WTC11 (cell line): ENCODE data around the gene SHISA6. TPM values are rescaled to one million over a fixed set of nuclear protein-coding genes. Genes with fewer than 3 reads are reported as not detected.

ENCODE experiments used
- ATAC-seq: fragments of 200-7000 bp; cut with Tn5 transposase; 2 replicates; pipeline ENCODE4 v1.10.0; 2021; ENCODE audit warnings: mild to moderate bottlenecking, moderate library complexity
- CTCF ChIA-PET: fragments of 300-600 bp; sonication (Branson Sonifier 250); formaldehyde crosslinking; loops from one replicate; lab custom pipeline; 2021; ENCODE audit warnings: antibody characterized with exemption; lab: Charles Lee
- POLR2A ChIA-PET: fragments of 350-600 bp; sonication (Branson Sonifier 250); formaldehyde crosslinking; loops from one replicate; lab custom pipeline; 2021; ENCODE audit warnings: antibody characterized with exemption; lab: Charles Lee
- DNase-seq: peaks from one replicate; pipeline ENCODE4 v3.0.0; 2021; ENCODE audit warnings: low spot score
- H3K27ac Mint-ChIP-seq: 2 replicates; pipeline ENCODE4 v1.8.0; 2021; ENCODE audit warnings: mixed read lengths
- H3K27me3 Mint-ChIP-seq: 2 replicates; pipeline ENCODE4 v1.8.0; 2021; ENCODE audit warnings: low read depth, mild to moderate bottlenecking, moderate library complexity, mixed read lengths
- H3K36me3 Mint-ChIP-seq: 2 replicates; pipeline ENCODE4 v1.8.0; 2021; ENCODE audit warnings: mixed read lengths
- H3K4me1 Mint-ChIP-seq: 2 replicates; pipeline ENCODE4 v1.8.0; 2022; ENCODE audit warnings: mixed read lengths
- H3K4me3 Mint-ChIP-seq: 2 replicates; pipeline ENCODE4 v1.8.0; 2021; ENCODE audit warnings: mild to moderate bottlenecking, moderate library complexity, mixed read lengths
- H3K9me3 Mint-ChIP-seq: 2 replicates; pipeline ENCODE4 v1.8.0; 2021; ENCODE audit warnings: mixed read lengths
- ATF1 ChIP-seq: sonication (generic); formaldehyde crosslinking; IDR thresholded peaks from 2 replicates; pipeline ENCODE4 v1.8.1; 2023; ENCODE audit warnings: mild to moderate bottlenecking, moderate library complexity, missing genetic modification reagents
- CREB1 ChIP-seq: sonication (generic); formaldehyde crosslinking; IDR thresholded peaks from 2 replicates; pipeline ENCODE4 v1.8.0; 2023; ENCODE audit warnings: mild to moderate bottlenecking, missing genetic modification reagents
- CREM ChIP-seq: sonication (generic); formaldehyde crosslinking; IDR thresholded peaks from 2 replicates; pipeline ENCODE4 v1.8.1; 2022; ENCODE audit warnings: mild to moderate bottlenecking, missing genetic modification reagents, moderate library complexity
- CTCF ChIP-seq: fragments of 200-600 bp; IDR thresholded peaks from 2 replicates; pipeline ENCODE4 v1.8.0; 2022; ENCODE audit warnings: antibody characterized with exemption
- FOXP1 ChIP-seq: sonication (generic); formaldehyde crosslinking; IDR thresholded peaks from 2 replicates; pipeline ENCODE4 v1.8.0; 2022; ENCODE audit warnings: missing genetic modification reagents, mild to moderate bottlenecking, moderate library complexity, borderline replicate concordance
- FOXP4 ChIP-seq: sonication (generic); formaldehyde crosslinking; IDR thresholded peaks from 2 replicates; pipeline ENCODE4 v1.8.0; 2022; ENCODE audit warnings: mild to moderate bottlenecking, missing genetic modification reagents
- GRHL2 ChIP-seq: fragments of 250-450 bp; sonication (Bioruptor Pico); IDR thresholded peaks from 2 replicates; pipeline ENCODE4 v1.8.0; 2022; ENCODE audit warnings: mild to moderate bottlenecking, moderate library complexity; ENCODE audit not compliant: insufficient replicate concordance, severe bottlenecking
- HMGA2 ChIP-seq: fragments of 250-450 bp; sonication (Bioruptor Pico); IDR thresholded peaks from 2 replicates; pipeline ENCODE4 v1.4.0; 2021; ENCODE audit warnings: mild to moderate bottlenecking, moderate library complexity
- JAZF1 ChIP-seq: fragments of 250-450 bp; sonication (Bioruptor Pico); IDR thresholded peaks from 2 replicates; pipeline ENCODE4 v1.9.0; 2021; ENCODE audit warnings: moderate library complexity, mild to moderate bottlenecking, inconsistent platforms
- KAT7 ChIP-seq: sonication (generic); formaldehyde crosslinking; IDR thresholded peaks from 2 replicates; pipeline ENCODE4 v1.8.1; 2023; ENCODE audit warnings: missing genetic modification reagents, mild to moderate bottlenecking, borderline replicate concordance
- MLX ChIP-seq: sonication (generic); formaldehyde crosslinking; IDR thresholded peaks from 2 replicates; pipeline ENCODE4 v1.8.1; 2023; ENCODE audit warnings: mild to moderate bottlenecking, missing genetic modification reagents, moderate library complexity
- NFYB ChIP-seq: sonication (generic); formaldehyde crosslinking; conservative IDR thresholded peaks from 2 replicates; pipeline ENCODE4 v1.8.0; 2022; ENCODE audit warnings: low read depth, missing genetic modification reagents
- SMAD4 ChIP-seq: sonication (generic); formaldehyde crosslinking; IDR thresholded peaks from 2 replicates; pipeline ENCODE4 v1.8.0; 2022; ENCODE audit warnings: mild to moderate bottlenecking, missing genetic modification reagents
- SOX15 ChIP-seq: fragments of 250-450 bp; sonication (Bioruptor Pico); IDR thresholded peaks from 2 replicates; pipeline ENCODE4 v1.9.0; 2021; ENCODE audit warnings: mild to moderate bottlenecking
- TEAD1 ChIP-seq: sonication (generic); formaldehyde crosslinking; IDR thresholded peaks from 2 replicates; pipeline ENCODE4 v1.8.0; 2022; ENCODE audit warnings: mild to moderate bottlenecking, missing genetic modification reagents
- ZBTB43 ChIP-seq: sonication (generic); formaldehyde crosslinking; IDR thresholded peaks from 2 replicates; pipeline ENCODE4 v1.8.1; 2023; ENCODE audit warnings: mild to moderate bottlenecking, missing genetic modification reagents
- ZNF232 ChIP-seq: sonication (generic); formaldehyde crosslinking; IDR thresholded peaks from 2 replicates; pipeline ENCODE4 v1.8.0; 2022; ENCODE audit warnings: mild to moderate bottlenecking, missing genetic modification reagents
- ZNF423 ChIP-seq: fragments of 250-450 bp; sonication (Bioruptor Pico); IDR thresholded peaks from 2 replicates; pipeline ENCODE4 v2.1.2; 2022; ENCODE audit warnings: mild to moderate bottlenecking, moderate library complexity
- ZNF671 ChIP-seq: fragments of 250-450 bp; sonication (Bioruptor Pico); IDR thresholded peaks from 2 replicates; pipeline ENCODE4 v1.8.0; 2021; ENCODE audit warnings: mild to moderate bottlenecking
- total RNA-seq: library from RNA; stranded (reverse); gene quantifications from 3 replicates; pipeline ENCODE4 v1.2.3, GENCODE V29; 2021
- TF ChIP-seq, protein P1 (sequence below): sonication (generic); formaldehyde crosslinking; IDR thresholded peaks from 2 replicates; pipeline ENCODE4 v1.8.0; 2022; ENCODE audit warnings: mild to moderate bottlenecking, missing genetic modification reagents
- TF ChIP-seq, protein P2 (sequence below): fragments of 250-450 bp; sonication (Bioruptor Pico); IDR thresholded peaks from 2 replicates; pipeline ENCODE4 v1.9.0; 2021; ENCODE audit warnings: mild to moderate bottlenecking
- TF ChIP-seq, protein P3 (sequence below): fragments of 250-450 bp; sonication (Bioruptor Pico); conservative IDR thresholded peaks from 2 replicates; pipeline ENCODE4 v1.9.0; 2021; ENCODE audit warnings: mild to moderate bottlenecking
- TF ChIP-seq, protein P4 (sequence below): sonication (generic); formaldehyde crosslinking; IDR thresholded peaks from 2 replicates; pipeline ENCODE4 v1.8.0; 2022; ENCODE audit warnings: mild to moderate bottlenecking, missing genetic modification reagents

SHISA6 gene
- total RNA-seq, 1 experiment from 2014 or later = 1.1 TPM

DNA sequence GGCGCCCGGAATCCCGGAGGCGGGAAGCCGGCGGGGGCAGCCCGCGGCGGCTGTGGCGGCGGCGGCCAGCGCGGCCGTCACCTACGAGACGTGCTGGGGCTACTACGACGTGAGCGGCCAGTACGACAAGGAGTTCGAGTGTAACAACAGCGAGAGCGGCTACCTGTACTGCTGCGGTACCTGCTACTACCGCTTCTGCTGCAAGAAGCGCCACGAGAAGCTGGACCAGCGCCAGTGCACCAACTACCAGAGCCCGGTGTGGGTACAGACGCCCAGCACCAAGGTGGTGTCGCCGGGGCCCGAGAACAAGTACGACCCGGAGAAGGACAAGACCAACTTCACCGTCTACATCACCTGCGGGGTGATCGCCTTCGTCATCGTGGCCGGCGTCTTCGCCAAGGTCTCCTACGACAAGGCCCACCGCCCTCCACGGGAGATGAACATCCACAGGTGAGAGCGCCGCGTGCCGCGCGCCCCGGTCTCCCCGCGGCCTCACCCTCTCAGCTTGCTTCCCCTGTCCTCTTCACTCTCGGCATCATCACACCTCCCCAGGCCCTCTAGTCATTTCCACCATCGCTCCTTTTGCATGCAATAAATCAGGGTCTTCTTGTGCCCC, 706 bp downstream of the SHISA6 start:
- DNase-seq = no peak
- POLR2A ChIA-PET = no interaction called here
- H3K36me3 Mint-ChIP-seq = peaks cover 56% of the 10 kb centered on the region
- H3K27me3 Mint-ChIP-seq = peaks cover 68% of the 10 kb centered on the region
- H3K4me1 Mint-ChIP-seq = peaks cover 11% of the 10 kb centered on the region
- peak overlapping the region; percentile 40 for H3K4me3 Mint-ChIP-seq
- H3K9me3 Mint-ChIP-seq = peaks cover 68% of the 10 kb centered on the region
- TF ChIP-seq ZNF232 (CRISPR knock-in tag) (no peak), SMAD4 (CRISPR knock-in tag) (no peak), CTCF (no peak)
- TF ChIP-seq, protein P1, sequence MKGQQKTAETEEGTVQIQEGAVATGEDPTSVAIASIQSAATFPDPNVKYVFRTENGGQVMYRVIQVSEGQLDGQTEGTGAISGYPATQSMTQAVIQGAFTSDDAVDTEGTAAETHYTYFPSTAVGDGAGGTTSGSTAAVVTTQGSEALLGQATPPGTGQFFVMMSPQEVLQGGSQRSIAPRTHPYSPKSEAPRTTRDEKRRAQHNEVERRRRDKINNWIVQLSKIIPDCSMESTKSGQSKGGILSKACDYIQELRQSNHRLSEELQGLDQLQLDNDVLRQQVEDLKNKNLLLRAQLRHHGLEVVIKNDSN (CRISPR knock-in tag) = no peak
- CTCF ChIA-PET = no interaction called here
- H3K27ac Mint-ChIP-seq = no peak overlapping the region
- ATAC-seq = peak; percentile 13; the same call in 1 of the 2 replicates

GRCh38 chr17:11242411-11242810, 1.4 kb downstream of the SHISA6 start:
- ATAC-seq = no peak
- peaks cover 61% of the 10 kb centered on the region for H3K27me3 Mint-ChIP-seq

More at GRCh38 chr17:11242411-11242810, 1.4 kb downstream of the SHISA6 start:
- Mint-ChIP-seq H3K27ac (no peak overlapping the region), H3K36me3 (peaks cover 56% of the 10 kb centered on the region), H3K9me3 (peaks cover 70% of the 10 kb centered on the region), H3K4me1 (peaks cover 11% of the 10 kb centered on the region), H3K4me3 (peak overlapping the region; percentile 40; the same call in 1 of the 2 replicates)
- CTCF ChIA-PET = no interaction called here
- no peak for DNase-seq
- POLR2A ChIA-PET = no interaction called here
- TF ChIP-seq ZNF671 (CRISPR knock-in tag) (no peak), ZNF423 (no peak), JAZF1 (CRISPR knock-in tag) (no peak), CREM (CRISPR knock-in tag) (no peak), MLX (CRISPR knock-in tag) (no peak), SOX15 (no peak), SMAD4 (CRISPR knock-in tag) (no peak), HMGA2 (CRISPR knock-in tag) (no peak), CREB1 (CRISPR knock-in tag) (no peak), FOXP4 (CRISPR knock-in tag) (no peak), TEAD1 (CRISPR knock-in tag) (no peak), FOXP1 (CRISPR knock-in tag) (no peak), KAT7 (CRISPR knock-in tag) (no peak), NFYB (no peak), GRHL2 (CRISPR knock-in tag) (no peak), ZBTB43 (CRISPR knock-in tag) (no peak), ATF1 (no peak)
- TF ChIP-seq, protein P2, sequence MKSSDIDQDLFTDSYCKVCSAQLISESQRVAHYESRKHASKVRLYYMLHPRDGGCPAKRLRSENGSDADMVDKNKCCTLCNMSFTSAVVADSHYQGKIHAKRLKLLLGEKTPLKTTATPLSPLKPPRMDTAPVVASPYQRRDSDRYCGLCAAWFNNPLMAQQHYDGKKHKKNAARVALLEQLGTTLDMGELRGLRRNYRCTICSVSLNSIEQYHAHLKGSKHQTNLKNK = no peak
- TF ChIP-seq, protein P3, sequence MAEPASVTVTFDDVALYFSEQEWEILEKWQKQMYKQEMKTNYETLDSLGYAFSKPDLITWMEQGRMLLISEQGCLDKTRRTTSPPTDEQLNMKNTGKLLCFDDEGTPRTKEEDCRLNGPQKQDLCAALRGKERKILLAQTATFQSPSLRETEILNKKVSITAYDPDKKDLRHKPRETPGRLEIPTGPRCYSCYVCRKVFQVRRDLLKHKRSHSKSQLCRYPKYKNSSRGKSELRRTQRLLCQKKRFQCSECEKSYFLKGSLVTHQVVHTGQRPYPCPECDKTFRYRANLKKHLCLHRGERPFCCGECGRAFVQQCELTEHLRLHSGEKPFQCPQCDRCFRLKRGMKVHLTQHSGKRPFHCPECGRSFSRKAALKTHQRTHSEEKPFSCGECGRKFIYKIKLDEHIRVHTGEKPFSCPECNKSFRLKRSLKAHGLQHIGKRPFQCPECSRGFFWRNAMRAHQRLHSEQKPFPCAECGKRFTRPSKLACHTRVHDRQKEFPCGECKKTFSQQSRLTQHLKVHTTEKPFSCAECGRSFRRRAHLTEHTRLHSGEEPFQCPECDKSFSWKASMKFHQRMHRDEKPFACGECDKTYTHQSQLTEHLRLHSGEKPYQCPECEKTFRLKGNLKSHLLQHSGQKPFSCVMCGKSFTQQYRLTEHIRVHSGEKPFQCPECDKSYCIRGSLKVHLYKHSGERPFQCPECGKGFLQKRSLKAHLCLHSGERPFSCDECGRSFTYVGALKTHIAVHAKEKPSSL (CRISPR knock-in tag) = no peak
- TF ChIP-seq, protein P4, sequence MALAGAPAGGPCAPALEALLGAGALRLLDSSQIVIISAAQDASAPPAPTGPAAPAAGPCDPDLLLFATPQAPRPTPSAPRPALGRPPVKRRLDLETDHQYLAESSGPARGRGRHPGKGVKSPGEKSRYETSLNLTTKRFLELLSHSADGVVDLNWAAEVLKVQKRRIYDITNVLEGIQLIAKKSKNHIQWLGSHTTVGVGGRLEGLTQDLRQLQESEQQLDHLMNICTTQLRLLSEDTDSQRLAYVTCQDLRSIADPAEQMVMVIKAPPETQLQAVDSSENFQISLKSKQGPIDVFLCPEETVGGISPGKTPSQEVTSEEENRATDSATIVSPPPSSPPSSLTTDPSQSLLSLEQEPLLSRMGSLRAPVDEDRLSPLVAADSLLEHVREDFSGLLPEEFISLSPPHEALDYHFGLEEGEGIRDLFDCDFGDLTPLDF (CRISPR knock-in tag) = no peak
